A204.1 (cell line): ENCODE data around the gene ASRGL1.

ENCODE experiments used
- FAIRE-seq: peaks from 2 replicates; lab custom pipeline; 2012; peaks lifted over from hg19 to GRCh38; lab: Jason Lieb, UNC

Gene ASRGL1

DNA sequence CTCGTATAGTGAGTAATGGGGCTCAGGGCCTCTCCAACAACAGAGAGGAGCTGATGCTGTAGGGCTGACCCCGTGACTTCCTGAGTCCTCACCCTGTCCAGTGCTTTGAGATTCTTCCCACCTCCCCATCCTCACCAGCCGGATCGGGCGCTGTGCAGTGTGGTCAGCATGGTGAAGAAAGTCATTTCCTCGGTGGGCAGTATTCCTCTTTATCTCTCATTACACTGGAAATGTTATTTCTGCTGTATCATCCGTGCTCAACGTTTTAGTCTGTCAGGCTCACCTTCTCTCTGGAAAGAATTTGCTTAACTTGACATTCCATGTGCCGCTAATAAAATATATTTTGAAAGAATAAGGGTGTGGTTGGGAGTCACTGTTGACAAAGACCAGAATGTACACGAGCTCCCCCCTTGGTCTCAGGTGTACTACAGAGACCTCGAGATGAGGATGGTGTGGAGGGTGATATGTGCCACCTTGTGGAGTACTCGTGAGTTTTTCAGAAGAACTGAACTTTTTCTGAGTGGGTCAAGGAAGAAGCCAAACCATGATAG is 55.9 kb downstream of the ASRGL1 start:
- FAIRE-seq, result no peak

DNA sequence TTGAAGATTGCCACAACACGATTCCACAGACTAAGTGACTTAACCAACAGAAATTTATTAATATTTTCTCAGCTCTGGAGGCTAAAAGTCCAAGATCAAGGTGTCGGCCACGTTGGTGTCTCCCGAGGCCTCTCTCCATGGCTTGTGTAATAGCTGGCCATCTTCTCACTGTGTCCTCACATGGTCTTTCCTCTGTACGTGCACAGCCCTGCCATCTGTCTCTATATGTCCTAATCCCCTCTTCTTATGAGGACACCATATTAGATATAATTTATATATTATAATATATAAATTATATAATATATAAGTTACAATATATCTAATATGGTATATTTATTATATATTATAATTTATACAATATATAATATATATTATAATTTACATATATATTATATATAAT is 56.5 kb downstream of the ASRGL1 start:
- FAIRE-seq, result no peak

- peak; percentile 94 for FAIRE-seq
These were observed 57.7 kb downstream of the ASRGL1 start for GRCh38 chr11:62394825-62395538.

DNA sequence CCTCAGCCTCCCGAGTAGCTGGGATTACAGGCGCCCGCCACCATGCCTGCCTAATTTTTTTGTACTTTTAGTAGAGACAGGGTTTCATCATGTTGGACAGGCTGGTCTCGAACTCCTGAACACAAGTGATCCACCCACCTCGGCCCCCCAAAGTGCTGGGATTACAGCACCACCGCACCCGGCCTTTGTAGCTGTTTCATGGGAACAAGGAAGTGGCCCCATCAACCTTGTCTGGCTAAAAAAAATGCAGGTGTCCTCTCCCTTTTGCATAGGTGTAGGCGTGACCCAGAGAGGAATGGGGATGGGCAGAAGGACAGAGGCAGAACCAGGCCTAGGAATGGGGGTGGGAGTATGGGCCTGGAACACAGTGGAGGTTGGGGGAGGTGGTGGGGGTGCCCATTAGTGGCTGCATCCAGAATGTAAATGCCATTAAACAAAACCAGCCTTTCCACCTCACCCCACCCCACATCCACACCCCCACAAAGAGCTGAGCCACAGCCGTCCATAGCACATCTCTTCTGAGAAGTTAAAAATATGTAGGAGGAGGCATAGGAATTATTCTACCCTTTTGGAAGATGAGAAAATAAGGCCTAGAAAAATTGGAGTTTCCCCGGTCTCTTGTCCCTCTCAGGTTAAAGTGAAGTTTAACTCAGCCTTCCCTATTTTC is 58.8 kb downstream of the ASRGL1 start:
- no peak for FAIRE-seq

DNA sequence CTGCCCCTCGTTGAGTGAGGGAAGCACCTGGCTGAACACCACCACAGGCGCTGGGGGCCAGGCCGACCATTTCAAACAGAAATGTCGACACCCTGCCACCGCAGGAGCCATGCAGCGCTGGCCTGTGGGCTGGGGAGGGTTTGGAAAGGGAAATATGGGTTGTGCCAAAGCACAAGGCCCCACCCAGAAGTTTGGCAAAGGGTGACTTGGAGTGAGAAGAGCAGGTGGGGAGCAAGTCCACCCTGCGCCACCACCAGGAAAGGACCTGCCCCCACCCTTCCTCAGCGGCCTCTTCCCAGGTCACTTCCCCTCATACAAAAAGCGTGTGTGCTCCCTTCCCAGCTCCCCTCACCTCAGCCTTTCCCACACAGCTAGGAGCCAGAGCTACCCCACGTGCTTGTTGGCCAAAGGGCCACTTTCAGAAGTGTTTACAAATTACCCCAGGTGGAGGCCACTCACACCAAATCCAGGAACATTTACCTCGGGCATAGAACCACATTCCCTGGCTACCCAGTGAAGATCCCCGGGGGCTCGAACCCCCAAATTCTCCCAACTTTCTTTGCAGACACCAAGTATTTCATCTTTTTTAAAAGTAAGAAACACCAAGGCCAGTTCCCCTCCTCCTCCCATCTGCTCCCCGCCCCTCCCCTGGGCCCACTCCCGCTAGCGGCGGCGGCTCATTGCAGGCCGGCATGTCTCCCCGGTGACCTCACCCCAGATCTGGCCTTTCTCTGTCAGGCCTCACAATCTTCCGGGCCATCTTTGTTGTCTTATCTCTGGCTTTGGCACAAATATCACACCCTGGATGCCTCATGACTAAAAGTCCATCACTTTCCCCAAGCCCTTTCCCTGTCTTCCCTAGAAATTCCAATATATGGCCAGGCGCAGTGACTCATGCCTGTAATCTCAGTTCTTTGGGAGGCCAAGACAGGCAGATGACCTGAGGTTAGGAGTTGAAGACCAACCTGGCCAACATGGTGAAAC is 61.1 kb downstream of the ASRGL1 start:
- no peak for FAIRE-seq

GRCh38 chr11:62399172-62399877 is 62.1 kb downstream of the ASRGL1 start:
- no peak for FAIRE-seq

- FAIRE-seq, result no peak
These were observed 62.6 kb downstream of the ASRGL1 start for GRCh38 chr11:62399878-62400266.

GRCh38 chr11:62400281-62400680 is 63.0 kb downstream of the ASRGL1 start:
- FAIRE-seq, result no peak

DNA sequence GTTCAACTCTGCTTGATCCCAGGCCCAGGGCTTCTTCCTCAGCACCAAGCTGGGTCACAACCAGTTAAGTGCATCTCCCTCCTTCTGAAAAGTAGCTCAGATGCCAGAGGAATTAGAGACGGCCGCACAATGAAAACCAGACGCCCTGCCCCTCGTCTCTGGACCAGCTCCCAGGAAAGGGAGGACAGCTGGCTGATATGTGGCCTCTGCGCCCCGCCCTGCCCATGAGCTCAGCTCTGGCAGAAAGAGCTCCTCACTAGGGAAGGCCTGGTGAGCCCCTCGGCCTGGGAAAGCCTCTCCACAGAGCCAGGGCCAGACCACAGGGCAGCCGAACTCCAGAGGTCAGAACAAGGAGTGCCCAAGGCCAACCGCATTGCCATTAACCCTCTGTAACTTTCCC is 63.5 kb downstream of the ASRGL1 start:
- FAIRE-seq, result no peak

DNA sequence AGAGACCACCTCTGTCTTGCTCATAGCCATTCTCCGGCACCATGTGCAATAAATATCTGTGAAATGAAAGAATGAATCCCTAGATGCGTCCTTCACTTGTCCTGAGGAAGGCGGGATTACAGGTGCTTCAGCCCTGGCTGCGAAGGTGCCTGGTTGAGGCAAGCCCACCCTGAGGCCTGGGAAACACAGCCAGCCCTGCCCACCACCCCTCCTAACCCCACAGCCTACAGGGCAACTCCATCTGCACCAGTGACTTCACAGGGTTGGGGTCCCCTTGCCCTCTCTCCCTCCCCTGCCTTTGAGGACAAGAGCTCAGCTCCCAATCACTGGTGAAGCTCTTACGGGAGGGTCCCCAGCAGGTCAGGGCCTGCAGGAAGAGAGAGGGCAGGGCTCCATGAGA is 64.1 kb downstream of the ASRGL1 start:
- FAIRE-seq, result no peak

- FAIRE-seq, result no peak
These were observed 64.6 kb downstream of the ASRGL1 start for GRCh38 chr11:62401811-62402210.

DNA sequence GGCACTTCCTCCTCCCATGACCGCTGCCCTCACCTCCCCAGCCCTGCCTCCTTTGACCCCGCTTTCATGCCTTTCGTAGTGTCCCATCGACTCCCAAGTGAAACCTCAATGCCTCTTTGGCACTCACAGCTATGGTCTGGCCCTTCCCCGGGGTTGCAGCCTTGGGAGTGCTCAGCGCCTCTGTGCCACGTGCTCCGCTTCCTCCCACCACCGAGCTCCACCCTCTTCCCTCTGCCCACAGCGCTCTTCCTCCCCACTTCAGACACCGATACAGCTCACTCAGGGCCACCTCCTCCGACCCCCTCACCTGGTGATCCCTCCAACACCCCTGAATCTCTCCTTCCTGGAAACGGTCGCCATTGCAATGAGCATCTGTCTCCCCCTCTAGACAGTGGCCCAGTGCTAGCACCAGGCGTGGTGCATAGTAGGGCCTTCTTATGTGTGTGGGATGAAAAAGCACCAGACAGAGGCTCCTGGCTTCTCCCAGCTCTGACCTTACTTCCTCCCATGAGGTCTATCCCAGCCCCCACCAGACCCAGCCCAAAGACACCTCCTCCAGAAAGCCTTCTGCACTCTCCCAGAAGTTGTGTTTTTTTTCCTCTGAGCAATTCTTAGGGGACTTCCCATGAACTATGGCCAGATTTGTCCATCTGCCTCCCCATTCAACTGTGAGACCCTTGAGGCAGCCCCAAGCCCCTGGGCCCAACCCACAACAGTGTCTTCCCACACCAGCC is 65.1 kb downstream of the ASRGL1 start:
- FAIRE-seq, result no peak

GRCh38 chr11:62402960-62403730 is 65.9 kb downstream of the ASRGL1 start:
- no peak for FAIRE-seq

DNA sequence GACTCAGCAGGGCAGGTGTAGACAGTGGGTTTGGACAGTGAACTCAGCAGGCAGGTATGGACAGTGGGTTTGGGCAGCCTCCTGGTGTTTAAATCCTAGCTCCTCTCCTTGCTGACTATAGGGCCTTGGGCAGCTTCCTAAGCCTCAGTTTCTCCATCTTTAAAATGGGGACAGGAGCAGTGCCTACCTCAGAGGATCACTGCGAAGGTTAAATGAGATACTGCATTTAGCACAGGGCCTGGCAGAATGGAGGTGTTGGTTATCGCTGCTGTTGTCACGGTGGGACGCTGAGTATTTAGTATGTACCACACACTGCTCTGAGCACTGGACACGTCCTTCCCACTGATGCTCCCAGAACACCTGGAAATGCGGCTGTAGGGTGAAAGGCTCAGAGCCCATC is 67.2 kb downstream of the ASRGL1 start:
- FAIRE-seq, result no peak

- FAIRE-seq, result no peak
These were observed 67.7 kb downstream of the ASRGL1 start for GRCh38 chr11:62404901-62405300.

- no peak for FAIRE-seq
These were observed 68.8 kb downstream of the ASRGL1 start for GRCh38 chr11:62406034-62406433.

DNA sequence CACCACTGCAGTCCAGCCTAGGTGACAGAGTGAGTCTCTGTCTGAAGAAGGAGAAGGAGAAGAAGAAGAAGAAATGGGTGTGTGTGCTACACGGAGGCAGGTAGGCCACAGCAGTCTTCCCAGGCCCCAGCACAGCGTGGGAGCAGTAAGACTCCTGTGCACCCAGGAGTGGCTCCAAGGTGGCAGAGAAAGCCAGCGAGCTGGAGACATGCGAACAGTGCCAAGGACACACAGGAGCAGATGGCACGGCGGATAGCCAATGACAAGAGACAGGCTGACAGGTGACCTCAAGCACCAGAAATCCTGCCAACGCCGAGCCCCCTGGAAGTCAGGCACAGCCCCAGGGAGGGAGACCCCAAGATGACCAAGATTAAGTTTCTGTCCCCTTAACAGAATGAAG is 72.6 kb downstream of the ASRGL1 start:
- FAIRE-seq, result no peak

- no peak for FAIRE-seq
These were observed 73.7 kb downstream of the ASRGL1 start for GRCh38 chr11:62410972-62411371.

DNA sequence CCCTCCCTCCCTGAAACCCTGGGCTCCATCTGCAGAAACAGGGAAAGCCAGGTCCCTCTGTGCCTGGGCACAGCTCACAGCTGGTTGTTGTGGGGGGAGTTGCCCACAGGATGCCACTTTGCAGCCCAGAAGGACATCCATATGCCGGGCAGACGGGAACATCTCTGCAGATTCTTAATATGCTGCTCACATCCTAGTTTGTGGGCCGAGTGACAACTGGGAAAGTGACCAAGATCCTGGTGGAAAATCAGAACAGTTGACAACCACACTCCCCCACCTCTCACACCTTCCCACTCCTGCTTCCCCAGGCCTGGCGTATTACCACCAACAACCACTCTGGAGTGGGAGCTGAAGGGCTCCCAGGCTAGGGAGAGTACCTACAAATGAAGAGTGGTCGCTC is 74.3 kb downstream of the ASRGL1 start:
- FAIRE-seq, result no peak

GRCh38 chr11:62413060-62413696 is 75.9 kb downstream of the ASRGL1 start:
- FAIRE-seq, result no peak
